ENCODE data around the gene OR1I1. TPM values are rescaled to one million over a fixed set of nuclear protein-coding genes. Genes with fewer than 3 reads are reported as not detected.
A peak's percentile ranks its signal among the peaks of the same experiment; 100 is the strongest.

OR1I1 gene
- total RNA-seq, 1 donor from 2014 or later = not detected

DNA sequence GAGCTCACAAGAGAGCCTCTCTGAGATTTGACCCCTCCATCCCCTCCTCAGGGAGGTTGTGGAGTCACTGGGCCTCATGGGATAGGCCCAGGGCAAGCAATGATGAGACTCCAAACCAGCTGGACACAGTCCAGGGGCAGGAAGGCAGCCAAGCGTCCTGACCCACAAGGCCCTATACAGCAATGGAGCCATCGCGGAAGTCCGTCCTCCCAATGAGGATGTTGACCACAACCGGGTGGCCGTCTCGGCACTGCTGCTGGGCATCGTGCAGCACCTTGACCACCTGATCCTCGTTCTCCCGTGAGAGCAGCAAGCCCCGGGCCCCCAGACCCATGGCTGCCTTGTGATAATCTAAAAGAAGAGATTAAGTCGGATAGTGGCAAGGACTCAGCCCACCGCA is 33.1 kb downstream of the OR1I1 start:
- Histone ChIP-seq H3K4me3 (no peak overlapping the region), H3K36me3 (peaks cover 94% of the 10 kb centered on the region), H3K9me3 (no peaks in the 10 kb centered on the region), H3K4me1 (no peaks in the 10 kb centered on the region), H3K27ac (no peak overlapping the region), H3K27me3 (ENCODE audit: low read depth) (no peaks in the 10 kb centered on the region)
- intact Hi-C loops (cut with DNase I) = no loop called here
- TF ChIP-seq, protein P1, sequence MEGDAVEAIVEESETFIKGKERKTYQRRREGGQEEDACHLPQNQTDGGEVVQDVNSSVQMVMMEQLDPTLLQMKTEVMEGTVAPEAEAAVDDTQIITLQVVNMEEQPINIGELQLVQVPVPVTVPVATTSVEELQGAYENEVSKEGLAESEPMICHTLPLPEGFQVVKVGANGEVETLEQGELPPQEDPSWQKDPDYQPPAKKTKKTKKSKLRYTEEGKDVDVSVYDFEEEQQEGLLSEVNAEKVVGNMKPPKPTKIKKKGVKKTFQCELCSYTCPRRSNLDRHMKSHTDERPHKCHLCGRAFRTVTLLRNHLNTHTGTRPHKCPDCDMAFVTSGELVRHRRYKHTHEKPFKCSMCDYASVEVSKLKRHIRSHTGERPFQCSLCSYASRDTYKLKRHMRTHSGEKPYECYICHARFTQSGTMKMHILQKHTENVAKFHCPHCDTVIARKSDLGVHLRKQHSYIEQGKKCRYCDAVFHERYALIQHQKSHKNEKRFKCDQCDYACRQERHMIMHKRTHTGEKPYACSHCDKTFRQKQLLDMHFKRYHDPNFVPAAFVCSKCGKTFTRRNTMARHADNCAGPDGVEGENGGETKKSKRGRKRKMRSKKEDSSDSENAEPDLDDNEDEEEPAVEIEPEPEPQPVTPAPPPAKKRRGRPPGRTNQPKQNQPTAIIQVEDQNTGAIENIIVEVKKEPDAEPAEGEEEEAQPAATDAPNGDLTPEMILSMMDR (IDR thresholded peaks at IDR 0.05) = no peak
- DNase-seq (no peak), ATAC-seq (peak; percentile 15 to 45)

DNA sequence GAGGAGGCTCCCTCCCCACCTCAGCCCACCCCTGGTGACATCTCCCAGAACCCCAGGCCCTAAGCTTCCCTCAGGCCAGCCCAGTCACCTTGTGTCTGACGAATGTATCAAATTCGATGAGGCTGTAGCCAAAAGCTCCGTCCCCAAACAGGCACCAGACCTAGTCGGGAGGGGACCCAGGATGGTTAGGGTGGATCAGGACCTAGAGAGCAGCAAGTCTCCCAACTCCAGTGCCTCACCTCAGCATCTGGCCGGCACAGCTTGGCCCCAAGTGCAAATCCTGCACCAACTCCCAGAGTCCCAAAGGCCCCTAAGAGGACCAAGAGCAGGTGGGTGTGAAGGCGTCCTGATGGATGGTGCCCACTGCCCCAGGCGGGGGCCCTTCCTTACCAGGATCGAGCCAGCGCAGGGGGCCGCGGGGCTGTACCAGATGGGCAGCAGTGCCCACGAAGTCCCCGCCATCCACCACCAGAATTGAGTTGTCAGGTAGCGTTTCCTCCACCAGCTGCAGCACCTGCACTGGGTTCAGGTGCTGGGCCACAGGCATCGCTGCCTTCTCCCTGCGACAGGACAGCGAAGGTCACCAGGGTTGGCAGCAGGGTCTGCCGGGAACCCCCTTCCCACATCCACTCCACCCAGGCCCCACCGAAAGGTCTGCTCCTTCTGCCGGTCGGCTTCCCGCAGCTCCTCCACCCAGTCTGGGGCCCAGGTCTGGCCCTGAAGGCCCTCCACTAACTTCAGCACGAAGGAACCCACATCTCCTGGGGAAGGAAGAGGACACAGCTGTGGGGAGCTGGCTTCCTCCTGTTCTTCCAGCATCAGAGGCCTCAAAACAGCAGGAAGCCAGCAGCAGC is 34.0 kb downstream of the OR1I1 start:
- intact Hi-C loops (cut with DNase I) = no loop called here
- H3K4me1 ChIP-seq = no peaks in the 10 kb centered on the region
- H3K27me3 ChIP-seq (ENCODE audit: low read depth) = no peaks in the 10 kb centered on the region
- no peaks in the 10 kb centered on the region for H3K9me3 ChIP-seq
- H3K36me3 ChIP-seq = peaks cover 96% of the 10 kb centered on the region
- TF ChIP-seq, protein P1 (IDR thresholded peaks at IDR 0.05) = no peak
- no peak overlapping the region for H3K4me3 ChIP-seq
- H3K27ac ChIP-seq = no peak overlapping the region
- no peak for DNase-seq
- no peak for ATAC-seq

DNA sequence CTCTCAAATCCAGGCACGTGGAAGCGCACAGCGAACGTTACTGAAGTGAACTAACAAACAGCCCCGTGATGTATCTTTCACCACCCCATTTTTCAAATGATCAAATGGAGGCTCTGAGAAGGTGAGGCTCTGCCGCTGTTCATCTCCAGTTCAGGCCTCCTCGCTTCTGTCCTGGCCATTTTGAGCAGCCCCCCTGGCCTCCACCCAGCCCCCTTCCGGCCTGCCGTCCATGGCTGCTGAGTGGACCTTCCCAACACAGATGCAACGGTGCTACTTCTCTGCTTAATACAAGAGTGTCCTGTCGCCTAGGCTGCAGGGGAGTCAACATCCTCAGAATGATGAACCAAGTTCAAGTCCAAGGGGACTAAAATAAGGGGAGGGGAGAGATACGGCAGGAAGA is 34.8 kb downstream of the OR1I1 start:
- no peak overlapping the region for H3K27ac ChIP-seq
- no peak overlapping the region for H3K4me3 ChIP-seq
- ATAC-seq (no peak), DNase-seq (no peak)
- TF ChIP-seq, protein P1 (IDR thresholded peaks at IDR 0.05) = no peak
- intact Hi-C loops (cut with DNase I) = no loop called here
- no peaks in the 10 kb centered on the region for H3K9me3 ChIP-seq
- H3K4me1 ChIP-seq = no peaks in the 10 kb centered on the region
- peaks cover 94% of the 10 kb centered on the region for H3K36me3 ChIP-seq
- no peaks in the 10 kb centered on the region for H3K27me3 ChIP-seq (ENCODE audit: low read depth)

DNA sequence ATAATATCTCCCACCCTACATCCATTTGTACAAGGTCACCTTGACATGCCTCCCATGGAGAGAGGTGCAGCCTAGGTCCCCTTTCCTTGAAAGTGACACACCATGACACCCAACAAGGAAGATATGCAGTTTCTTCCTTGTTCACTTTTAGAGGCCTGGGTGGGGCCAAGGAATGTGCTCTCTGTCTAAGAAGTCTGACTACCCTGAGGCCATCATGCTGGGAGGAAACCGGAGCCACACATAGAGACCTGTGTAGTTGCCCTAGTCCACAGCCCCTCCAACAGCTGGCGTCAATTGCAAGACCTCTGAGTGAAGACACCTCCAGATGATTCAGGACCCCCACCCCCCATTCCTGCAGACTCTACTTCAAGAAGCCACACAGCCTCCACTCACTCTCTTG is 36.2 kb downstream of the OR1I1 start:
- H3K4me1 ChIP-seq = no peaks in the 10 kb centered on the region
- H3K27ac ChIP-seq = no peak overlapping the region
- no peak overlapping the region for H3K4me3 ChIP-seq
- no peak for ATAC-seq
- H3K36me3 ChIP-seq = peaks cover 88% of the 10 kb centered on the region
- no peaks in the 10 kb centered on the region for H3K9me3 ChIP-seq
- intact Hi-C loops (cut with DNase I) = no loop called here
- TF ChIP-seq, protein P1 (IDR thresholded peaks at IDR 0.05) = no peak
- H3K27me3 ChIP-seq (ENCODE audit: low read depth) = no peaks in the 10 kb centered on the region
- no peak for DNase-seq

DNA sequence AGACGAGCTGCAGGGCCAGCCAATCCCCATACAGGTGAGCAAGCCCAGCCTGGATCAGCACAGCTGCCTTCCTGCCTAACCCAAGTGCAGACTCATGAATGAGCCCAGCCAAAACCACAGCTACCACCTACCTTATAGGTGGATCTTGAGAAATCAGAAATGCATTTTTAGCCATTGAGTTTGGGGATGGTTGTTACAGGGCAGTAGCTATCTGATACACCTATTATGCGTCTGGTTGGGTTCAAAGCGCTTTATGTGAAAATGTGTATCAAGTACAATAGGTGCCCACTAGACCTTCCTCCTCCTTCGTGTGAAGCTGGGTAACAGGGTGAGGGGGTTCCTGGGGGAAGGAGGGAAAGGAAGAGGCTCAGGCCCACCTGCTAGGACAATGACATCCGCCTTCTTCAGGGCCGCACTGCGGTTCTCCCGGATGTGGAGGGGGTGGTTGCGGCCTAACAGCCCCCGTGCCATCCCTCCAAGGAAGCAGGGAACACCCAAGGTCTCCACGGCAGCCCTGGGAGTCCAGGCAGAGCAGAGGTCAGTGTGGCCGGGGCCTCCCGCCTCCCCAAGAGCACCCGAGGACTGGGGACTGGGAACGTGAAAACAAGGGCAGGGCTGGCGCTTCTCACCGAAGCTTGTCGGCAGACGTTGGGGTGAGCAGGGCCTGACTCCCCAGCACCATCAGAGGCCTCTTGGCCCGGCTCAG is 36.9 kb downstream of the OR1I1 start:
- H3K36me3 ChIP-seq = peaks cover 81% of the 10 kb centered on the region
- ATAC-seq (no peak), DNase-seq (no peak)

More for the DNA sequence above, 36.9 kb downstream of the OR1I1 start:
- TF ChIP-seq, protein P1 (IDR thresholded peaks at IDR 0.05) = no peak
- Histone ChIP-seq H3K27me3 (ENCODE audit: low read depth) (no peaks in the 10 kb centered on the region), H3K4me1 (peaks cover 6% of the 10 kb centered on the region), H3K27ac (no peak overlapping the region), H3K9me3 (no peaks in the 10 kb centered on the region), H3K4me3 (no peak overlapping the region)
- intact Hi-C loops (cut with DNase I) = no loop called here
